Adrenal gland (tissue), 5 donors: Measurements from ENCODE around the gene DUSP2.

Experiments used
- POLR2A ChIP-seq, 2 donors: fragments of 450-650 bp; IDR thresholded peaks; one replicate each; pipeline ENCODE4 v1.6.1; 2017; ENCODE audit warnings: antibody characterized with exemption in 2 of 2, mild to moderate bottlenecking in 2 of 2, moderate library complexity in 1 of 2
- TF ChIP-seq, protein P1 (sequence below), 6 experiments: fragments of 450-650 bp in 4 of 6; fragments of 200-600 bp in 2 of 6; sonication (generic) in 1 of 6; IDR thresholded peaks; 1 replicate in 5 of 6; 2 replicates in 1 of 6; pipeline versions ENCODE4 v1.5.1 to v1.8.0; 2016 to 2021; ENCODE audit warnings: antibody characterized with exemption in 6 of 6, mild to moderate bottlenecking in 2 of 6, moderate library complexity in 1 of 6
- donor health status: DM: no; HTN: no; CAD: no.

- TF ChIP-seq, protein P1, sequence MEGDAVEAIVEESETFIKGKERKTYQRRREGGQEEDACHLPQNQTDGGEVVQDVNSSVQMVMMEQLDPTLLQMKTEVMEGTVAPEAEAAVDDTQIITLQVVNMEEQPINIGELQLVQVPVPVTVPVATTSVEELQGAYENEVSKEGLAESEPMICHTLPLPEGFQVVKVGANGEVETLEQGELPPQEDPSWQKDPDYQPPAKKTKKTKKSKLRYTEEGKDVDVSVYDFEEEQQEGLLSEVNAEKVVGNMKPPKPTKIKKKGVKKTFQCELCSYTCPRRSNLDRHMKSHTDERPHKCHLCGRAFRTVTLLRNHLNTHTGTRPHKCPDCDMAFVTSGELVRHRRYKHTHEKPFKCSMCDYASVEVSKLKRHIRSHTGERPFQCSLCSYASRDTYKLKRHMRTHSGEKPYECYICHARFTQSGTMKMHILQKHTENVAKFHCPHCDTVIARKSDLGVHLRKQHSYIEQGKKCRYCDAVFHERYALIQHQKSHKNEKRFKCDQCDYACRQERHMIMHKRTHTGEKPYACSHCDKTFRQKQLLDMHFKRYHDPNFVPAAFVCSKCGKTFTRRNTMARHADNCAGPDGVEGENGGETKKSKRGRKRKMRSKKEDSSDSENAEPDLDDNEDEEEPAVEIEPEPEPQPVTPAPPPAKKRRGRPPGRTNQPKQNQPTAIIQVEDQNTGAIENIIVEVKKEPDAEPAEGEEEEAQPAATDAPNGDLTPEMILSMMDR (IDR thresholded peaks at IDR 0.05), result no peak
- TF ChIP-seq POLR2A (IDR thresholded peaks at IDR 0.05), result no peak
Measured at GRCh38 chr2:96143231-96143847, 1.9 kb downstream of the DUSP2 start.
